Measurements from ENCODE around the gene ZAR1L. TPM values are rescaled to one million over a fixed set of nuclear protein-coding genes. Genes with fewer than 3 reads are reported as not detected.

The ZAR1L gene
- total RNA-seq, 3 donors from 2014 or later, result not detected

DNA sequence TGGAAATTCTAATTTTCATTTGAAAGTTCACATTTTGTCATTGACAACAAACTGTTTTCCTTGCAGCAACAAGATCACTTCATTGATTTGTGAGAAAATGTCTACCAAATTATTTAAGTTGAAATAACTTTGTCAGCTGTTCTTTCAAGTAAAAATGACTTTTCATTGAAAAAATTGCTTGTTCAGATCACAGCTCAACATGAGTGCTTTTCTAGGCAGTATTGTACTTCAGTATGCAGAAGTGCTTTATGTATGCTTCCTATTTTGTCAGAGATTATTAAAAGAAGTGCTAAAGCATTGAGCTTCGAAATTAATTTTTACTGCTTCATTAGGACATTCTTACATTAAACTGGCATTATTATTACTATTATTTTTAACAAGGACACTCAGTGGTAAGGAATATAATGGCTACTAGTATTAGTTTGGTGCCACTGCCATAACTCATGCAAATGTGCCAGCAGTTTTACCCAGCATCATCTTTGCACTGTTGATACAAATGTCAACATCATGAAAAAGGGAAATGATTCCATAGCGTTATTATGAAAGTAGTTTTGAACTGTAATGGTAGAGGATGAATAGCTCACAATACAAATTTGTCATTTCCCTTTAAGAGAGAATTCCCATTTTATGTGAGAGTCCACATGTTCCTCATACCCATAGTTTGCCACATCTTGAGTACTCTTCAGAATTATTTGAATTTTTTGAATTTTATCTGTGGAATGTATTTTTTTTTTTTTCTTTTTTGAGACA is 2.7 kb upstream of the ZAR1L start:
- H3K9me3 ChIP-seq, result no peaks in the 10 kb centered on the region
- peaks cover 5% of the 10 kb centered on the region for H3K4me1 ChIP-seq (ENCODE audit: low read depth)
- TF ChIP-seq, protein P1, sequence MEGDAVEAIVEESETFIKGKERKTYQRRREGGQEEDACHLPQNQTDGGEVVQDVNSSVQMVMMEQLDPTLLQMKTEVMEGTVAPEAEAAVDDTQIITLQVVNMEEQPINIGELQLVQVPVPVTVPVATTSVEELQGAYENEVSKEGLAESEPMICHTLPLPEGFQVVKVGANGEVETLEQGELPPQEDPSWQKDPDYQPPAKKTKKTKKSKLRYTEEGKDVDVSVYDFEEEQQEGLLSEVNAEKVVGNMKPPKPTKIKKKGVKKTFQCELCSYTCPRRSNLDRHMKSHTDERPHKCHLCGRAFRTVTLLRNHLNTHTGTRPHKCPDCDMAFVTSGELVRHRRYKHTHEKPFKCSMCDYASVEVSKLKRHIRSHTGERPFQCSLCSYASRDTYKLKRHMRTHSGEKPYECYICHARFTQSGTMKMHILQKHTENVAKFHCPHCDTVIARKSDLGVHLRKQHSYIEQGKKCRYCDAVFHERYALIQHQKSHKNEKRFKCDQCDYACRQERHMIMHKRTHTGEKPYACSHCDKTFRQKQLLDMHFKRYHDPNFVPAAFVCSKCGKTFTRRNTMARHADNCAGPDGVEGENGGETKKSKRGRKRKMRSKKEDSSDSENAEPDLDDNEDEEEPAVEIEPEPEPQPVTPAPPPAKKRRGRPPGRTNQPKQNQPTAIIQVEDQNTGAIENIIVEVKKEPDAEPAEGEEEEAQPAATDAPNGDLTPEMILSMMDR (IDR thresholded peaks at IDR 0.05), result no peak
- intact Hi-C loops (cut with DNase I, micrococcal nuclease), result loop anchor here in 1 of 2 donors (10.0 kb wide), 1 partner anchor 107 kb away; the partner anchor contains the start of gene N4BP2L1
- no peak overlapping the region for H3K4me3 ChIP-seq
- H3K36me3 ChIP-seq (ENCODE audit: low read depth), result no peaks in the 10 kb centered on the region
- no peak for ATAC-seq
- DNase-seq, result no peak

DNA sequence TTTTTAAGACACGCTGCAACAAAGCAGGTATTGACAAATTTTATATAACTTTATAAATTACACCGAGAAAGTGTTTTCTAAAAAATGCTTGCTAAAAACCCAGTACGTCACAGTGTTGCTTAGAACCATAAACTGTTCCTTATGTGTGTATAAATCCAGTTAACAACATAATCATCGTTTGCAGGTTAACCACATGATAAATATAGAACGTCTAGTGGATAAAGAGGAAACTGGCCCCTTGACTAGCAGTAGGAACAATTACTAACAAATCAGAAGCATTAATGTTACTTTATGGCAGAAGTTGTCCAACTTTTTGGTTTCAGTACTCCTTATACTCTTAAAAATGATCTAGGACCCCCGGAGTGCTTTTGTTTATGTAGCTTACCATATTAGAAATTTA is 1.3 kb upstream of the ZAR1L start:
- intact Hi-C loops (cut with DNase I, micrococcal nuclease), result loop anchor here in 1 of 2 donors (10.0 kb wide), 1 partner anchor 108 kb away; the partner anchor contains the start of gene N4BP2L1
- no peak for ATAC-seq
- TF ChIP-seq, protein P1 (IDR thresholded peaks at IDR 0.05), result no peak

DNA sequence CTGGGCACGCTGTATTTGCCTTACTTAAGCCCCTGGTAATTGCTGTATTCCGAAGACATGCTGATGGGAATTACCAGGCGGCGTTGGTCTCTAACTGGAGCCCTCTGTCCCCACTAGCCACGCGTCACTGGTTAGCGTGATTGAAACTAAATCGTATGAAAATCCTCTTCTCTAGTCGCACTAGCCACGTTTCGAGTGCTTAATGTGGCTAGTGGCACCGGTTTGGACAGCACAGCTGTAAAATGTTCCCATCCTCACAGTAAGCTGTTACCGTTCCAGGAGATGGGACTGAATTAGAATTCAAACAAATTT is 821 bp upstream of the ZAR1L start:
- DNase-seq (no peak), ATAC-seq (peak; percentile 27)
- Histone ChIP-seq H3K4me1 (ENCODE audit: low read depth) (peaks cover 5% of the 10 kb centered on the region), H3K36me3 (ENCODE audit: low read depth) (no peaks in the 10 kb centered on the region), H3K9me3 (no peaks in the 10 kb centered on the region), H3K4me3 (peak overlapping the region; percentile 54)
- intact Hi-C loops (cut with DNase I, micrococcal nuclease), result loop anchor here in 1 of 2 donors (10.0 kb wide), 1 partner anchor 109 kb away; the partner anchor contains the start of gene N4BP2L1
- TF ChIP-seq, protein P1 (IDR thresholded peaks at IDR 0.05), result no peak

More for the DNA sequence above, 1.3 kb upstream of the ZAR1L start:
- H3K4me3 ChIP-seq, result no peak overlapping the region
- DNase-seq, result no peak
- H3K4me1 ChIP-seq (ENCODE audit: low read depth), result peaks cover 5% of the 10 kb centered on the region
- no peaks in the 10 kb centered on the region for H3K9me3 ChIP-seq
- no peaks in the 10 kb centered on the region for H3K36me3 ChIP-seq (ENCODE audit: low read depth)

DNA sequence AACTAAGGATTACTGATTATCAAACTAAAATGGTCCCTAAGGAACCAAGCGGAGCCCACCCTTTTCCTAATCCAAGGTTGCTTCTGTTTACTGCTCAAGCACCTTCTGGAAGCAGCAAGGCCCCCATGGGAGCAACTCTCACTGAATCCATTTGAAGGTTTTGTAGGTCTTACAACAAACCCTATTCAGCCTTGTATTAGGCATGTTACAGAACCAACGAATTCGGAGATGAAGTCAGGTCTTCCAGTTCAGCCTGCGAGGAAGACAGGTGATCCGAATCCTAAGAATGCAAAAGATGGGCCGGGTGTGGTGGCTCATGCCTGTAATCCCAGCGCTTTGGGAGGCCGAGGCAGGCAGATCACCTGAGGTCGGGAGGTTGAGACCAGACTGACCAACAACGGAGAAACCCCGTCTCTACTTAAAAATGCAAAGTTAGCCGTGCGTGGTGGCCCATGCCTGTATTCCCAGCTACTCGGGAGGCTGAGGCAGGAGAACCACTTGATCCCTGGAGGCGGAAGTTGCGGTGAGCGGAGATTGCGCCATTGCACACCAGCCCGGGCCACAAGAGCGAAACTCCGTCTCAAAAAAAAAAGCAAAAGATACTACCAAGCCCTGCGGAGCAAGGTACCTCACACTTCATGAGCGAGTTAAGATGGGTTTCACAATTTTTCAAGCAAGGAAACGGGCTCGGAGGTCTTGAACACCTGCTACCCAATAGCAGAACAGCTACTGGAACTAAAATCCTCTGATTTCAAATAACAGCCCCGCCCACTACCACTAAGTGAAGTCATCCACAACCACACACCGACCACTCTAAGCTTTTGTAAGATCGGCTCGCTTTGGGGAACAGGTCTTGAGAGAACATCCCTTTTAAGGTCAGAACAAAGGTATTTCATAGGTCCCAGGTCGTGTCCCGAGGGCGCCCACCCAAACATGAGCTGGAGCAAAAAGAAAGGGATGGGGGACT is 609 bp downstream of the ZAR1L start:
- peaks cover 5% of the 10 kb centered on the region for H3K4me1 ChIP-seq (ENCODE audit: low read depth)
- H3K4me3 ChIP-seq, result peak overlapping the region; percentile 54
- no peaks in the 10 kb centered on the region for H3K9me3 ChIP-seq
- TF ChIP-seq, protein P1 (IDR thresholded peaks at IDR 0.05), result no peak
- DNase-seq, result peak; percentile 50 to 76 (median 66)
- intact Hi-C loops (cut with DNase I, micrococcal nuclease), result loop anchor here in 1 of 2 donors (10.0 kb wide), 1 partner anchor 110 kb away; the partner anchor contains the start of gene N4BP2L1
- ATAC-seq, result peak; percentile 39
- no peaks in the 10 kb centered on the region for H3K36me3 ChIP-seq (ENCODE audit: low read depth)

DNA sequence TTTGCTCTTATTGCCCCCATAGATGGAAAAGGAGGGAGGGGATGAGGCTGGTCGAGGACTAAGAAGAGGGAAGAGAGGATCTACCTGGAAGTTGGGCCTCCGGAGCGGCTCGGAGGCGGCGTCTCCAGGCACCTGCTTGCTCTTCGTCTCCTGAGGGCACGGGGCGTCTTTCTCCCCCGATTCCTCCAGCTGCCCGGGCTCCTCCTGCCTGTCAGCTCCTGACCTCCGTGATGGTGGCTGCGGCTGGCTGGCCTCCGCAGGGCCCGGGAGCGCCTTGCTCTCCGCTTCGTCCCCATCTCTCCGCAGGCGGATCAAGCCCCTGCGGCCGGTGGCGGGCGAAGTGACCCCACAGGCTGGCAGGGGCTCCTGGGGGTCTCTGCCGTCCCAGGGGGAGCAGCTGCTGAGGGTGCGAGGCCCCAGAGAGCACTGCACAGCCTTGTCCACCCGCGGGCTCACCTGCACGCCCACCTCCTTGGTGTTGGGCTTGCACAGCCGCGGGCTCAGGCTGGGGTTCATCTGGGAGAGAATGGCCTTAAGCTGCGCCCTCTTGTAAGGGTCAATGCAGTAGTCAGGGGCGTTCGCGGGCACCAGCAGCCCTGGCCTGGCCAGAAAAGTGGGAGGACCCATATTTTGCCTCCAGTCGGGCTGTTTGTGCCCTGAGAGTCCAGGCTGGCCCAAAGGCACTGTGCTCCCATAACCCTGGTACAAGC is 3.8 kb downstream of the ZAR1L start:
- DNase-seq, result peak in 1 of 3 donors; percentile 48
- Histone ChIP-seq H3K4me1 (ENCODE audit: low read depth) (peaks cover 4% of the 10 kb centered on the region), H3K36me3 (ENCODE audit: low read depth) (no peaks in the 10 kb centered on the region), H3K9me3 (no peaks in the 10 kb centered on the region), H3K4me3 (no peak overlapping the region)
- ATAC-seq, result no peak
- intact Hi-C loops (cut with DNase I, micrococcal nuclease), result loop anchor here in 1 of 2 donors (10.0 kb wide), 1 partner anchor 113 kb away; the partner anchor contains the start of gene N4BP2L1
- TF ChIP-seq, protein P1 (IDR thresholded peaks at IDR 0.05), result no peak
